ENCODE data around the gene STXBP3.
A peak's percentile ranks its signal among the peaks of the same experiment; 100 is the strongest.
"Not testable (repeated sequence)": the region's sequence is repeated elsewhere in the genome, so short reads cannot be mapped to it uniquely, and the experiment has no call there.

The STXBP3 gene

GRCh38 chr1:108746382-108747170, at the start of gene STXBP3:
STXBP3 (plus strand) TSS chr1:108746674; CDS start chr1:108746738, 64 bp downstream.
- peak; percentile 98 for DNase-seq

GRCh38 chr1:108699375-108700332, 46.8 kb upstream of the STXBP3 start:
- no peak for DNase-seq

GRCh38 chr1:108701176-108701849, 45.2 kb upstream of the STXBP3 start:
- no peak for DNase-seq

GRCh38 chr1:108702109-108702508, 44.4 kb upstream of the STXBP3 start:
- DNase-seq = not testable (repeated sequence)

GRCh38 chr1:108703939-108704338, 42.5 kb upstream of the STXBP3 start:
- DNase-seq = no peak

- DNase-seq = no peak
Measured at GRCh38 chr1:108704496-108704895, 42.0 kb upstream of the STXBP3 start.

- no peak for DNase-seq
Measured at GRCh38 chr1:108706643-108707042, 39.8 kb upstream of the STXBP3 start.

GRCh38 chr1:108708691-108709660, 37.5 kb upstream of the STXBP3 start:
- peak; percentile 9 for DNase-seq

- DNase-seq = no peak
Measured at GRCh38 chr1:108712606-108713150, 33.8 kb upstream of the STXBP3 start, which contains the start of gene FNDC7. FNDC7 (plus strand) TSS chr1:108712908; CDS start chr1:108712934, 26 bp downstream.

GRCh38 chr1:108715932-108716331, 30.5 kb upstream of the STXBP3 start:
- no peak for DNase-seq

- DNase-seq = no peak
Measured at GRCh38 chr1:108716437-108717230, 29.8 kb upstream of the STXBP3 start.

- DNase-seq = no peak
Measured at GRCh38 chr1:108717774-108718316, 28.6 kb upstream of the STXBP3 start.

GRCh38 chr1:108718927-108719655, 27.4 kb upstream of the STXBP3 start:
- no peak for DNase-seq

- DNase-seq = no peak
Measured at GRCh38 chr1:108719656-108720435, 26.6 kb upstream of the STXBP3 start.

- no peak for DNase-seq
Measured at GRCh38 chr1:108722292-108722691, 24.2 kb upstream of the STXBP3 start.

- no peak for DNase-seq
Measured at GRCh38 chr1:108725906-108726305, 20.6 kb upstream of the STXBP3 start.

- DNase-seq = no peak
Measured at GRCh38 chr1:108728327-108728923, 18.0 kb upstream of the STXBP3 start.

- no peak for DNase-seq
Measured at GRCh38 chr1:108729481-108729880, 17.0 kb upstream of the STXBP3 start.

Measured in GDM1 (cell line).